ENCODE measurements around the gene MYOD1.

Gene MYOD1

DNA sequence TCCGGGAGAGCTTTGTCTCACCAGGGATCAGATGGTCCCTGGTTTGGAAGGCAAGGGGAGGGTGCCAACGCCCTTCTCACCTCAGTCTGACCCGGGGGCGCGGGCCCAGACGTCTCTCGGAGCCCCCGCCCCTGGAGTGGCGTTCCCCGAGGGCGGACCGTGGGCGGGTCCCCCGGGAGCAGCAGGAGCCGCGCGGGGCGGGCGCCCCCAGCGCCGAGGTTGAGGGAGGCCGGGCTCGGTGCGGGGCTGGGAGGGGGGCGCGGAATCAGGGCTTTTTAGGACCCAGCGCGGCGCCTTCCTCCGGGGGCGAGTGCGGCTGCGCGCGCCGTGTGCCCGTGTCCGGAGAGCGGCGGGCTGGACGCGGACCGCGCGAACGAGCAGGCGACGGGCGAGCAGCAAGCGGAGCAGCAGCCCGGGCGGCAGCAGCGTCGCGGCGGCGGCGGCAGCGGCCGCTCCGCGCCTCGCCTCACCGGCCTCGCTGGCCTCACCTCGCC is 15.1 kb downstream of the MYOD1 start, which contains the start of gene KCNC1:
TSS of gene KCNC1 (plus strand) at position 364 of the 494 bp plus-strand sequence. CDS start 1,222 bp downstream, outside the sequence.
- DNase-seq (ENCODE audit: low read depth in 2 of 2, low spot score in 1 of 2) = no peak

DNA sequence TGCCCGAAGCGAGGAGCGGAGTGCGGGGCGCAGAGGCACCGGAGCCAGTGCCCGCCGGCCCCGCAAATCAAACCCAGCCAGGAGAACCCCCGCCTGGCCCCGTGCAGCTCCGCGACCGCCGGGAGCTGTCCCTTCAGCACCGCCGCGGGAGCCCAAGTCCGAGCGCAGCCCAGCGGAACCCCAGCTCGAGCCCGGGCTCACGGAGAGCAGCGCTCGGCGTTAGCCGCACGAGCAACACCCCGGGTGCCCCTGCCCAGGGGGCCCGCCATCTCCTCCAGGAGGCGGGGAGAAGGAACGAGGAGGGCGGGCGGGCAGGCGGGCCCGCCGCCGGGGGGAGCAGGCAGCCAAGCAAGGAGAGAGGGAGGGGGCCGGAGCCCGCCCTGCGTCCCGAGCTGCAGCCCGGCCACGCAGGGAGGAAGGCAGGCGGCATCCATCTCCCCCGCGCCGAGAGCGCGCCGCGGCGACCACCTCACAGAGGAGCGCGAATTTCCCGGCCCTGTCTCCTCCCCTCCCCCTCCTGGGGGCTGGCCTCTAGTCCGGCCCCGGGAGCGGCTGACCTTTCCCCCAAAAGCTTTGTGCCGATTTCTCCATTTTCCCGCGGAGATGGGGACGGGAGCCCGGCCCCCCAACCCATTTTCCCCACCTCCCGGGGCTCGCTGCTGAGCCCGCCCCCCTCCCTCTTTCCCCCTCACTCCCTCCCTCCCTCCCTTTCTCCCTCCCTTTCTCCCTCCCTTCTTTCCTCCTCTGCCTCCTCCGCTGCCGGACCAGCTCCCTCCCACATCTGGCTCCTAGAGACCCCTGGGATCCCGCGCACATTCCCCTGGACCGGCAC is 15.8 kb downstream of the MYOD1 start:
- DNase-seq (ENCODE audit: low read depth in 2 of 2, low spot score in 1 of 2) = no peak

DNA sequence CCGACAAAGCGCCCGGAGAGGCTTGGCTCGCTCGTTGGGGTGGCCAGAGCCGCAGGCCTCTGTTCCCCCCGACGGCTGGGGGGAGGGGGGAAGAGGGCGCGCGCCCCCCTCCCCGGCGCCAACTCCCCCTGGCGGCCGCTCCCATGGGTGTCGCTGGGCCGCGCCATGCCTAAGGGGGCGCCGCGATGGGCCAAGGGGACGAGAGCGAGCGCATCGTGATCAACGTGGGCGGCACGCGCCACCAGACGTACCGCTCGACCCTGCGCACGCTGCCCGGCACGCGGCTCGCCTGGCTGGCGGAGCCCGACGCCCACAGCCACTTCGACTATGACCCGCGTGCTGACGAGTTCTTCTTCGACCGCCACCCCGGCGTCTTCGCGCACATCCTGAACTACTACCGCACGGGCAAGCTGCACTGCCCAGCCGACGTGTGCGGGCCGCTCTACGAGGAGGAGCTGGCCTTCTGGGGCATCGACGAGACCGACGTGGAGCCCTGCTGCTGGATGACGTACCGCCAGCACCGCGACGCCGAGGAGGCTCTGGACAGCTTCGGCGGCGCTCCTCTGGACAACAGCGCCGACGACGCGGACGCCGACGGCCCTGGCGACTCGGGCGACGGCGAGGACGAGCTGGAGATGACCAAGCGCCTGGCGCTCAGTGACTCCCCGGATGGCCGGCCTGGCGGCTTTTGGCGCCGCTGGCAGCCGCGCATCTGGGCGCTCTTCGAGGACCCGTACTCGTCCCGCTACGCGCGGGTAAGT is 16.6 kb downstream of the MYOD1 start:
- DNase-seq (ENCODE audit: low read depth in 2 of 2, low spot score in 1 of 2) = no peak

DNA sequence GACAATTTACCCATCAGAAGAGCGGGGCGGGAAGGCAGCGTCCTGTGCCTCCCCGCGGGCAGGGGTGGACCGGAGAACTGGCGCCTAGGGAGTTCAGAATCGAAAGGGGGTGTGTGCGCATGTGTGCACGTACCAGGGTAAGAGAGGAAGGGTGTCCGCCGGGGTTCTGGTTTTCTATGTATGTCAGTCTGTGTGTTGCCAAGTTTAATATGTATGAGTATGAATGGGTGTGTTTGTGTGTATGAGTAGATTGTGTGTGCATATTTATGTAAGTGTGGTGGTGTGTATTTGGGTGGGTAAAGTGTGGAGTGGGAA is 17.2 kb downstream of the MYOD1 start:
- DNase-seq (ENCODE audit: low read depth in 2 of 2, low spot score in 1 of 2) = no peak

DNA sequence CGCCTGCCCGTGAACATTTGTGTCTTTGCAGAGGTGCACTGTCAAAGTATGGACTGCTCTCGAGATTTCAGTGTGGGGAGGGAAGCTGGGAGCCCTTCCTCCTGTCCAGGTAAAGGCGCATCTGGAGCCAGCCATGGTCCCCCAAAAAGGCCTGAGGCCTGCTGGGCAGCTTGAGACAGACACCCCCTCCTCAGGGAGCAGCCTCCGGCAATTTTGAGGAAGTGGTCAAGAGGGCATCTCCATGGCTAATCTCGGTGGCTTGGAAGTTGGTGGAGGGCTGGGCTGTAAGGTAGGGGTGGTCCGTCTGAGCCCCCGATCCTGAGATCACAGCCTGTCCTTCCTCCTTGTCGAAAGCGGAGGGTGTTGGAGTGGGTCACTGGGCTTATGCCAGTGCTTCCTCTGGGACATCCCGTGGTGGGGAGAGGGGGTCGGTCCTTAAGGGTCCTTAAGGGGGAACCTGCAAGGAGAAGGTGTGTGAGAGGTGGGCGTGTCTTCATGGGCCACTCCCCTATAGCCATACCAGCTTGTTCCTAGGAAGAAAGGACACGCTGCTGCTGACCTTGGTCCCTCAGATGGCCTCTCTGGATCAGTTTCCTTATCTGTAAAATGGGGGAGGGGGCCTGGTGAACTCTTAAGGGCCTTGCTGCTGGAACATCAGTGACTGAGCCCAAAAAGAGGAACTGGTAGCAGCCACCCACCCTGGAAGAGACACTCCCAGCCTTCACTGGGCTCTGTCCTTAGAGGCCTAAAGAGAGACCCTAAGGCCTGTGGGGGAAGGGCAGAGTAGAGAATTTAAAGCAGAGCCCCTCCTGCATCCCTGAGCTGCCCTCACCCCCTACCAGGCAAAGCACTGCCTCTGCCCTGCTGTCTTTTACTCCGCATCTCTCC is 17.8 kb downstream of the MYOD1 start:
- no peak for DNase-seq (ENCODE audit: low read depth in 2 of 2, low spot score in 1 of 2)

DNA sequence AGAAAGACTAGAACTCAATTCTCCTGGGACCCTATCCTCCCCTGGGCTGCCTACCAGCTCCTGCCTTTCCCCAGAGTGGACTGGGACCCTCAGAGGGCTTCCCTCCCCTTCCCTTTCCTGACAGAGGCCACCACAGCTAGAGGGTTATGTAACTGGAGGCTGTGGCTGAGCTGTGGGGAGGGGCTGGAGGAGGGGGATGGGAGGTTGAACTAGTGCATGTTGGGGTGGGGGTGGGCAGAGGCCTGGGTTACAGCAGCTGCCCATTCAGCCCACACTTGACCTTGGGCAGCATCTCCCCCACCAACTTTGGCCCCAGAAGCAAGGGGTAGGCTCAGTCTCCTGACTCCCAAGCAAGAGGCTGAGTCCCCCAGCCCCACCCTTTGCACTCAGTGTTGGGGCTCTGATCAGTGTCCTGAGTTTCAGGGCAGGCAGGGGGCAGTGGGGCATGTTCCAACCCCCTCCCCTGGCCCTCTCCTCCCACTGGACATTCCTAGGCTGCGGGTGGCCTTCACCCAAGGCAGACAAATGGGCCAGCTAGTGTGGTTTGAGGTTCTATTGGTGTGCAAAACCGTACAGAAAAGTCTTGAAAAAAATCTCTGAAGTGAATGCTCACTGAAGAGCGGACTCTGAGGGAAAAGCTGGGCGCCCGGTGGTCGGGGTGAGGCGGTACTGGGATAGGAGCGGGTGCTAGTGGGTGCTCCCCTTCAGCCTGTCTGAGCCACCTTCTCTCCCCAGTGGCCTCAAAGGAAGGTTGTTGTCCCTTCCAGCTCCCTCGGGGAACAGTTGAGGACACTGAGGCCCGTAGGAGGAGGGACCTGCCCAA is 19.0 kb downstream of the MYOD1 start:
- DNase-seq (ENCODE audit: low read depth in 2 of 2, low spot score in 1 of 2) = no peak

DNA sequence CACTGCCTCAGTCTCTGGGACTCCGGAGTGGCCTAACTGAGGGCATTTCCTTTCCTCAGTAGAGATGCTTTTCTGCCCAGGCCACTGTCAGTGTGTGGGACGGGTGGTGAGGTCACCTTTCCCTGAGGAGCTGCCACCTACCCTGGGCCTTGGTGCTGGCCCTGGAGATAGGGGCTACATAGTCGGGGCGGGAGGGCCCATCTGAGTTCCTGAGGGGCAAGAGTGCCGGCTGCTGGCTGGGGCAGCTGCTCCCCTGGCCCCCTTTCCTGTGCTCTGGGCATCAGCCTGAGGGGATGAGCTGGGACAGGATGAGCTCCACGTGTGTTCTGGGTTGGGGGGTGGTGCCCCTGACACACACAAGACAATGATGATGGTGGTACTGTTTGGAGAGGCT is 20.6 kb downstream of the MYOD1 start:
- no peak for DNase-seq (ENCODE audit: low read depth in 2 of 2, low spot score in 1 of 2)

DNA sequence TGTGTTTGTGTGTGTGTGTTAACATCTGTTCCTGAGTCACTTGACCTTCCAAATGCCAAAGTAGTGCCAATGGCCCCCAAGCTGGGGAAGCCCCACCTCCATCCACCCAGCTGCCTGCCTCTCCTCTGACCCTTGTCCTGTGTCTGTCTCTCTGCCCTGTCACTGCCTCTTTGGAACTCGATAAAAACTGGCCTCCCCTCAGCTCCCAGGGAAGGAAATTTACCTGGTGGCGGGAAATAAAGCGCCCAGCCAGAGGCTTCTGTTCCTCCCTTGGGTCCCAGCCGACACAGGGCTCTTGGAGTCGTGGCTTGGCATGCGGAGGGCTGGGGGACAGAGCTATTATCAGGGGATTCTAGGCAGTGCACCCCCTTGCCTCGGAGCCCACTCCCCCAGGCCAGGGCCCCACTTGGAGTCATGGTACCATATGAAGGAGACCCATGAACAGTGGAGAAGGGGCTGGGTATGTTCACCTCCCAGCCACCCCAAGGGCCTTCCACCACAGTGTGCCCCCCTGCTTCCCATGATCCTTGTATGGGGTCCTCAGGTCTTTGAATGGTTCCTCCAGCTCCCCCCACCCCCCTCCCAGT is 21.4 kb downstream of the MYOD1 start:
- DNase-seq (ENCODE audit: low read depth in 2 of 2, low spot score in 1 of 2) = no peak

DNA sequence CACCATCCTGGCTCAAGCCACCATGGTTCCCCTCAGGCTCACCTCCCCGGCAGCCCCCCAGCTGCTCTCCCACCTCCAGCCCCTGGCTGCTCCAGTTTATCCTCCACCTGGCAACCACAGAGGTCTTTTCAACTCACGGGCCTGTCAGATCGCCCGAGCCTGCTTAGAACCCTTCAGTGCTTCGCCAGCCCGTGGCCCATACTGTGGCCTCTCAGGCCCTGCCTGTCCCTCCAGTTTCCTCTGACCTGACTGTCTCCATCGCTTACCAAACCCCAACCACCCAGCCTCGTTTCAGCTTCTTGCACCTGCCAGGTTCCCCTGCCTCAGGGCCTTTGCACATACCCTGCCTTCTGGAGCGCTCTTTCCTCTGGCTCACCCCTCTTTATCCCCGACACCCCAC is 22.1 kb downstream of the MYOD1 start:
- DNase-seq (ENCODE audit: low read depth in 2 of 2, low spot score in 1 of 2) = no peak

DNA sequence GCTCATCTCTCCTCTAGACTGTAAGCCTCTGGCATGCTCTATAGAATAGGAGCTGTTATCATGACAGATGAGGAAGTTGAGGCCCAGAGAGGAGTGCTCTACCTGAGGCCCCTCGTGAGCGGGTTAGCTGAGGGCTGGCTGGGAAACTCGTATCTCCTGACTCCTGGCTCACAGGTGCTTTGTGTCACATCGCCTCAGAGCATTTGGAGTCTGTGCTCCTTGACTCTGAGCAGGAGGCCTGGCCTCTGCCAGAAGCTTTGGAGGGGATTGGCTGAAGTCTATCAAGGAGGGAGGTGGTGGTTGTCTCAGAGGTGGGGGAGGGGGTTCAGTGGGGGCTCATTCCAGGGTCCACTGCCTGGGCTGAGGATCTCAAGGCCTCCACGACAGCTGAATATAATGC is 22.6 kb downstream of the MYOD1 start:
- DNase-seq (ENCODE audit: low read depth in 2 of 2, low spot score in 1 of 2) = no peak

DNA sequence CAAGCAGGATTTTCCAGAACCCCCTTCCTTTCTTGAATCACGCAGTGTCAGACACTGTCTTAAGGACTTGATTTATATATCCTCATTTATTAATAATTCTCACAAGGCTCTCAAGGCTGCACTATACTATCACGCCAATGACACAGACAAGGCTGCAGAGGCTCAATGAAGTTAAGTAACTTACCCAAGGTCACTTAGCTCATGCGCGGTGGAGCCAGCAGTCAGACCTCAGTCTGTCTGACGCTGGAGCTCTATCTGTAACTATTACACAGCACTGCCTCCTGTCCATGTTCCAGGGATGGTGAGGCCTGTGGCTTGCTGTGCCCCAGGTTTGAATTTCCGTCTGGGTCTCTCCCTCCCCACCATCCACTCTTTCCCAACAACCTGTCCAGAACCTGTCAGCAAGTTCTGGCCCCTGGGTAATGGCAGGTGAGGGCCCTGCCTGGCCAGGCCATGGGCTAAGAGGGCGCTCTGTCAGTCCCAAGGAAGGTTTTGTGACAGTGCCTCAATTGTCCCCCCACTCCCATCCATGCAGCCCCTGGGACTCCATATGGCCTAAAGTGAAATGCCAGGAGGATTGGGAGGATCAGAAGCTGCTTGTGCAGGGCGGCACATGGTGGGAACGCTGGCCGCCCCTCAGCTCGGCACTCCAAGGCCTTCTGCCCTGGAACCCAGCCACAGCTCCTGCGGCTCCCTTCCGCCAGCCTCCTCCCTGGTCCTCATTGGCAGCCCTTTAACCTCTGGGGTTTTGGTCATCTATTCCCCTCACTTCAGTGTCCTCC is 23.8 kb downstream of the MYOD1 start:
- no peak for DNase-seq (ENCODE audit: low read depth in 2 of 2, low spot score in 1 of 2)

DNA sequence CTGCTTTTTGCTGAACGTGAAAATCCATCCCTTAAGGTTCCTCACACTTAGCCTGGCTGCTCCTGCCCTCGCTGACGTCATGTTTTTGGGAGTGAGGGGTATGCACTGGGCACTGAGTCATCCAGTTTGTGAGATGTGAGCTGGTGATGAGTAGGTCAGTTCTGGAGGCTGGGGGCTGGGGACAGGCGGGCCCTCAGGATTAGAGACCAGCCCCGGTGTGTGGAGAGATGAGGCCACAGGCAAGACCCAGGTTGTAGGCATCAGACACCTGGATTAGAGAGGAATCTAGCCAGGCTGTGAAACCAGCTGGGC is 24.4 kb downstream of the MYOD1 start:
- DNase-seq (ENCODE audit: low read depth in 2 of 2, low spot score in 1 of 2) = no peak

DNA sequence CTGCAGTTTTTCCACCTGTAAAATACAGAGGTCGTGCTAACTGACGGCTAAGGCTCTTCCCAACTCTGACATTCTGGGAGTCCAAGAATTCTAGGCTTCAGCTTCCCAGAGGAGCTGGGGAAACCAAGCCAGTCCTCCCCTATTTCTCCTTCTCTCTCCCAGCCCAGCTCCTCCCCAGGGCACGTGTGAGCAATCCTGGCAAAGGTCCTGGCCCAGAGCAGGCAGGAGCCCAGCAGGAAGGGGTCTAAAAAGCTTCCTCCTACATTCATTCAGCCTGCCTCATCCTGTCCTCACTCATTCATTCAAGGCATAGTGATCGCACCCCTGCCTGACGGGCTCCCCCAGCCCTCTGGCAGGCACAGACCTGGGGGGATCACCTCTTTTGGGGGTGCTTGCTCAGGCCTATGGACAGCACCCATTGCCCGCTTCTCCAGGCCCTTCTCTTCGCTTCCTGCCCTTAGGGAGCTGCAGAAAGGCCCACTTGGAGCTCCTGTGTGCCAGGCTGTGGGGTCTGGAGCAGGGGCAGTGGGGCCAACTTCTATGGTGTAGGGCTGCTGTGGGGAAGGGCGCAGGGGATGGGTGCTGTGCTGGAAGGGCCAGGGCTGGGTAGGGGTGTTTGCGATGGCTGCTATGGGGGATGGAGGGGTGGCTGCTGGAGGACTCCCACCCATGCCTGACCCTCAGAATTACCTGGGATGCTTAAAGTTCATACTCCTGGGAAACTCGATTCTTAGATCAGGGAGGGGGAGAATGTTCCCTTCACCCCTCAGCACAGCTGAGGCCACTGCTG is 25.0 kb downstream of the MYOD1 start:
- DNase-seq (ENCODE audit: low read depth in 2 of 2, low spot score in 1 of 2) = no peak

DNA sequence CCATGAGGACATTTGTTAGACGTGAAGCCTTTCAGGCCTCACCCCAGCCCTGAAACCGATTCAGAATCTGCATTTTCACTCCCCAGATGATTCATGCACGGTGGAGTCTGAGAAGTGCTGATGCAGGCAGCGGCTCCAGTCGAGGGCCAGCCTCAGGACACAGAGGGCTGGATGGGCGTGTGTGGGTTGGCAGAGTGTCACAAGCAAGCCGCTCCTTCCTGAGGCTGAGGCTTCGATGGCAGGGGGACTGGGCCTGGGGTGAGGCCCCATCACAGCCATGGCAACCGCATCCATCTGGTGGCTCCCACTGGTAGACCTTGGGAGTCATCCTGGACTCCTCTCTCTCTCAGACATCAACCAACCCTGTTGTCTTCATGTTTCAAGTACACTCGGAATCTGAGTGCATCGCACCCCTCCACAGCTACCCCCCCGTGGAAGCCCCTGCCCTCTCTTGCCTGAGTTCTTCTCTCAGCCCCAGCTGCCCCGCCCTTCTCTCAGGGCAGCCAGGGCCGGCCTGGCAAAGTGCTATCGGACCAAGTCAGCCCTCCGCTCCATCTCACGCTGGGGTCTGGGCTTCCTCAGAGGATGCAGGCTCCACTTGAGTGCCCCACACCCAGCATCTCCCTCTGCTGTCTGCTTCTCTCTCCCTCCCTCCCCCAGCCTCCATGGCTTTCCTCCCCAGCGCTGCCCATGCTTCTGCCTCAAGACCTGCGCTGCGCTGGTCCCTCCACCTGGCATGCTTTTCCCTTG is 25.8 kb downstream of the MYOD1 start:
- no peak for DNase-seq (ENCODE audit: low read depth in 2 of 2, low spot score in 1 of 2)

DNA sequence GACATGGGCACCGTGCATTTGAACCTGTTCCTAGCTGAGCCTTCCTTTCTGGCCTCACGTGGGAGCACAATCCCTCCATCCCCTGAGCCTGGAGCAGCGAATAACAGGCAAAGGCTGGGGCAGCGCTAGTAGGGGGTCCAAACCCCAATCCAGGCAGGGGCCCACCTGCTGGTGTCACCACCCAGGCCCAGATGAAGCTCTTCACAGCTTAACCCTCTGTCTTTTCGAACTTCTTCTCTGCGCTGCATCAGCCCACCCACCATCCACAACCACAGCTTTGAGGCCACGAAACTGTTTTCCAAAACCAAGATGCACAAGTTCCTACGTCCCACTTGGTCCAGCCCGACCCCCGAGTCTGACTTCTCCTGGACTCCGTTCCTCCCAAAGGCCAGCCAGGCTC is 26.7 kb downstream of the MYOD1 start:
- no peak for DNase-seq (ENCODE audit: low read depth in 2 of 2, low spot score in 1 of 2)

DNA sequence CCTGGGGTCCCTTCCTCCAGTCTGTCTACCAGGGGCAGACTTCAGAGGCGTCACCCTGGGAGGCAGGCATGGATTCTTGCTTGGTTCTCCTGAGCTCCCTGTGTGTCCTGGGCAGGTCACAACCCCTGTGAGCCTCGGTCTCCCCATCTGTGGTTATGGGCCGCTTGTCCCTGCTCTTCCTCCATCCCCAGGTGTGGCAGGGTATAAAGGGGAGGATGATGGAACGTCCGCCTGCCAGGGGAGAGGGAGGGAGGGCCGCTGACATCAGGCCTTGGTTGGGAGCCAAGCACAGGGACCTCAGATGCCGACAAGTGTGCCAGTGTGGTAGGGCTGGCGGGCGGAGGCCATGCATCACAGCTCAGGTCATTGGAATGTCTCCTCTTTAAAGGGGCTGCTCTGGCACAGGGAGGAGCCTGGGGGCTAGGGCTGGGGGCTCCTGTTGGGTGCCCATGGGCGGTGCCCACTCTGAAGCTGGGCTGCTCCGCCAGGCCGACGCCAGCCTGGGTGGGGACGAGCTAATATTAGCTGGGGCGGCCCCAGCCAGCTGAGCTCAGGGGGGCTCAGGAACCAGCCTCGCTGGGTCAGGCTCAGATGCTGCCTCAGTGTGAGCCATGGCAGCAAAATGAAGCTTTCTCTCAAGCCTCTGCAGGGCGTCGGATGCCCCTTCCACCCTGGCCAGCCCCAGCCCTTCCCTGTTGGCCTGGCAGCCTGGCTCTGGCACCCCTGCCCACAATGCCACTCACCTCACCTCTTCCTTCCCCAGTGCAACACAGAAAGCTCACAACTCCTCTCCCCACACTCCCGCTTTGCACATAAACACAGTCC is 28.0 kb downstream of the MYOD1 start:
- no peak for DNase-seq (ENCODE audit: low read depth in 2 of 2, low spot score in 1 of 2)

DNA sequence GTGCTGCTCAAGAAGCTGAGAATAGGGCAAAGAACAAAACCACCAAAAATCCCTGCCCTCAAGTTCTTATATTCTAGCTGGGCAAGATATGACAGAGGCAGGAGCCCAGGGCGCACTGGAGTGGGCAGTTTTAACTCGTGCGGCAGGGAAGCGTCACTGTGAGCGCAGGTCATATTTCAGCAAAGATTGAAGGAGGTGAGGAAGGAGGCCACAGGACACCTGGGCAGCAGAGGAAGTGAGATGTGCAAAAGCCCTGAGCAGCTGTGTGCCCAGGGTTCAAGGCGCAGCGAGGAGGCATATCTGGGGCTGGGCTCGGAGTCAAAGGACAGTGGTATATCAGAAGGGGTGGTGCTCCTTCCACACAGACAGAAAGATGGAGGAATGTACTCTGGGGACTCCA is 28.7 kb downstream of the MYOD1 start:
- DNase-seq (ENCODE audit: low read depth in 2 of 2, low spot score in 1 of 2) = no peak

All from stimulated activated CD8-positive, alpha-beta memory T cell treated with anti-CD3 and anti-CD28 coated beads, Interleukin-4, amount 100 ng/mL, for 4 hours (primary cell).